HepG2 (cell line): ENCODE data around the gene SEPHS2. TPM values are rescaled to one million over a fixed set of nuclear protein-coding genes. Genes with fewer than 3 reads are reported as not detected.
A peak's percentile ranks its signal among the peaks of the same experiment; 100 is the strongest.

ENCODE experiments used
- ATAC-seq: fragments of 200-7000 bp; cut with Tn5 transposase; 3 replicates; pipeline ENCODE4 v1.9.1; 2020; ENCODE audit warnings: mild to moderate bottlenecking, moderate library complexity
- BruUV-seq: library from RNA; stranded (reverse); fragments of 400-500 nt; replicated peaks from 2 replicates; lab custom pipeline; 2021; lab: Mats Ljungman, UMichigan
- CTCF ChIA-PET: fragments of 300-600 bp; formaldehyde crosslinking; extraction: SDS; loops from one replicate; lab custom pipeline; 2021; ENCODE audit warnings: low total read pairs, inconsistent platforms, low intra/inter-chr PET ratio; lab: Yijun Ruan, JAX
- POLR2A ChIA-PET: fragments of 350-600 bp; sonication (Branson Sonifier 250); formaldehyde crosslinking; loops from one replicate; lab custom pipeline; 2020; ENCODE audit warnings: antibody characterized with exemption, inconsistent platforms; lab: Yijun Ruan, JAX
- DNase-seq: peaks from one replicate; pipeline ENCODE4 v3.0.0-alpha.2; 2015; ENCODE audit warnings: low spot score
- FAIRE-seq: peaks from 3 replicates; lab custom pipeline; 2011; peaks lifted over from hg19 to GRCh38; lab: Jason Lieb, UNC
- H2AFZ ChIP-seq: one replicate; pipeline ENCODE4 v1.6.1; 2011; ENCODE audit warnings: low read length, inconsistent platforms
- H3K27ac ChIP-seq: fragments of 300-600 bp; 3 replicates; pipeline ENCODE4 v1.8.0; 2011; ENCODE audit warnings: mixed run types, mild to moderate bottlenecking, mixed read lengths, low read length, inconsistent platforms; ENCODE audit not compliant: insufficient read depth; ENCODE audit errors: extremely low read length
- H3K27me3 ChIP-seq, 2 experiments: fragments of 200-600 bp in 1 of 2; 2 replicates in 1 of 2; 3 replicates in 1 of 2; pipeline versions ENCODE4 v1.6.0 to v1.8.0; 2011; ENCODE audit warnings: low read length in 2 of 2, mild to moderate bottlenecking in 2 of 2, moderate library complexity in 2 of 2, inconsistent platforms in 1 of 2; ENCODE audit not compliant: insufficient read depth in 2 of 2, control insufficient read depth in 1 of 2
- H3K36me3 ChIP-seq, 2 experiments: fragments of 200-600 bp in 1 of 2; replicated peaks in 1 of 2; 2 replicates in 1 of 2; 3 replicates in 1 of 2; pipeline versions ENCODE4 v1.5.1 to v1.8.0; 2011; ENCODE audit warnings: low read length in 2 of 2, inconsistent platforms in 1 of 2; ENCODE audit not compliant: insufficient read depth in 2 of 2, control insufficient read depth in 1 of 2
- H3K4me1 ChIP-seq: 2 replicates; pipeline ENCODE4 v1.5.1; 2012; ENCODE audit warnings: low read length, inconsistent platforms; ENCODE audit not compliant: insufficient read depth
- H3K4me2 ChIP-seq: 2 replicates; pipeline ENCODE4 v1.6.0; 2011; ENCODE audit warnings: low read depth, low read length, inconsistent platforms
- H3K4me3 ChIP-seq, 3 experiments: fragments of 200-600 bp in 1 of 3; sonication (generic), shearing (Covaris generic) in 1 of 3; replicated peaks in 1 of 3; 2 replicates each; pipeline ENCODE4 v1.5.1; 2011 to 2016; ENCODE audit warnings: low read length in 3 of 3, inconsistent platforms in 2 of 3, low read depth in 2 of 3, mild to moderate bottlenecking in 2 of 3, control low read depth in 1 of 3, mixed read lengths in 1 of 3; ENCODE audit not compliant: insufficient read depth in 1 of 3
- H3K79me2 ChIP-seq: one replicate; pipeline ENCODE4 v1.6.1; 2011; ENCODE audit warnings: low read length, inconsistent platforms; ENCODE audit not compliant: insufficient read depth
- H3K9ac ChIP-seq: 2 replicates; pipeline ENCODE4 v1.6.0; 2011; ENCODE audit warnings: mild to moderate bottlenecking, low read depth, low read length, inconsistent platforms; ENCODE audit not compliant: insufficient read depth
- H3K9me3 ChIP-seq: 2 replicates; pipeline ENCODE4 v1.5.1; 2012; ENCODE audit warnings: mild to moderate bottlenecking, low read length
- H4K20me1 ChIP-seq: 2 replicates; pipeline ENCODE4 v1.6.0; 2011; ENCODE audit warnings: inconsistent platforms, mild to moderate bottlenecking, low read length, moderate library complexity; ENCODE audit not compliant: insufficient read depth
- ATAD3A ChIP-seq: sonication (generic); formaldehyde crosslinking; IDR thresholded peaks from 2 replicates; pipeline ENCODE4 v1.4.0; 2020; ENCODE audit warnings: missing genetic modification reagents
- CCDC6 ChIP-seq: sonication (generic); formaldehyde crosslinking; IDR thresholded peaks from 2 replicates; pipeline ENCODE4 v1.8.1; 2022; ENCODE audit warnings: mild to moderate bottlenecking, missing genetic modification reagents, moderate library complexity
- FOSL1 ChIP-seq: sonication (generic); formaldehyde crosslinking; IDR thresholded peaks from 2 replicates; pipeline ENCODE4 v1.9.0; 2021; ENCODE audit warnings: missing genetic modification reagents, borderline replicate concordance
- FOXK1 ChIP-seq: sonication (generic); formaldehyde crosslinking; IDR thresholded peaks from 2 replicates; pipeline ENCODE4 v1.4.0; 2020; ENCODE audit warnings: low read depth, missing genetic modification reagents, borderline replicate concordance
- HDAC1 ChIP-seq: sonication (generic); formaldehyde crosslinking; IDR thresholded peaks from 2 replicates; pipeline ENCODE4 v1.5.1; 2020; ENCODE audit warnings: mild to moderate bottlenecking, missing genetic modification reagents
- HDAC2 ChIP-seq: sonication (generic); formaldehyde crosslinking; IDR thresholded peaks from 2 replicates; pipeline ENCODE4 v1.4.0; 2020; ENCODE audit warnings: missing genetic modification reagents
- HNF4G ChIP-seq, 2 experiments: sonication (generic) in 1 of 2; formaldehyde crosslinking in 1 of 2; IDR thresholded peaks; 2 replicates each; pipeline versions ENCODE4 v1.4.0 to v1.6.1; 2011 to 2020; ENCODE audit warnings: borderline replicate concordance in 2 of 2, low read depth in 2 of 2, mild to moderate bottlenecking in 2 of 2, low read length in 1 of 2, missing genetic modification reagents in 1 of 2, moderate library complexity in 1 of 2
- HNRNPUL1 ChIP-seq: fragments of 200-400 bp; formaldehyde crosslinking; IDR thresholded peaks from 2 replicates; pipeline ENCODE4 v1.6.1; 2017; ENCODE audit warnings: low read depth, mild to moderate bottlenecking, low read length, moderate library complexity
- MIXL1 ChIP-seq: IDR thresholded peaks from 2 replicates; pipeline ENCODE4 v1.6.1; 2016
- NR1H2 ChIP-seq: sonication (generic); formaldehyde crosslinking; IDR thresholded peaks from 2 replicates; pipeline ENCODE4 v1.8.1; 2022; ENCODE audit warnings: low read depth, missing genetic modification reagents, borderline replicate concordance
- SMYD3 ChIP-seq: sonication (generic); formaldehyde crosslinking; IDR thresholded peaks from 2 replicates; pipeline ENCODE4 v1.8.1; 2023; ENCODE audit warnings: mild to moderate bottlenecking, missing genetic modification reagents
- ZNF205 ChIP-seq: IDR thresholded peaks from 2 replicates; pipeline ENCODE4 v1.6.1; 2018; ENCODE audit warnings: missing biosample characterization, missing genetic modification reagents
- ZNF558 ChIP-seq: sonication (generic); formaldehyde crosslinking; IDR thresholded peaks from 2 replicates; pipeline ENCODE4 v1.9.0; 2022; ENCODE audit warnings: mild to moderate bottlenecking, missing genetic modification reagents, borderline replicate concordance
- whole genome bisulfite sequencing: methylation state at CpG from one replicate; pipeline ENCODE4 v1.1.6; 2017; ENCODE audit warnings: low lambda C conversion rate; 5-methylcytosine and 5-hydroxymethylcytosine counted together
- in situ Hi-C: cut with HindIII; loops from 2 replicates; pipeline ENCODE4 v1.10.0; 2017; ENCODE audit warnings: low pct_unique_long_range_greater_than_20kb; ENCODE audit not compliant: extremely low pct_ligation_motif_present
- intact Hi-C: fragments of 100-400 bp; cut with micrococcal nuclease; formaldehyde crosslinking; loops from one replicate; pipeline ENCODE4 v1.10.0; 2022; ENCODE audit not compliant: unreplicated experiment
- polyA plus RNA-seq, 8 experiments: library from polyadenylated mRNA; depleted of rRNA in 3 of 8; stranded (reverse) in 7 of 8; unstranded in 1 of 8; fragments of >200 nt; fragmentation: Illumina TruSeq in 4 of 8; extraction: Trizol in 4 of 8; gene quantifications; 2 replicates each; pipeline versions ENCODE4 v1.2.1 to v1.2.3, GENCODE V29; 2011 to 2016; ENCODE audit warnings: low read depth in 4 of 8, missing spikeins in 1 of 8, mixed read lengths in 1 of 8; ENCODE audit not compliant: insufficient read depth in 1 of 8
- total RNA-seq, 5 experiments: library from RNA; depleted of rRNA; stranded (reverse); fragments of >200 nt; fragmentation: Illumina TruSeq; extraction: Trizol; gene quantifications; 2 replicates each; pipeline ENCODE4 v1.2.3, GENCODE V29; 2016; ENCODE audit warnings: low read depth in 1 of 5
- TF ChIP-seq, protein P1 (sequence below): IDR thresholded peaks from 2 replicates; pipeline ENCODE4 v1.6.1; 2012; ENCODE audit warnings: low read depth, low read length, improper control_type of control experiment
- TF ChIP-seq, protein P2 (sequence below): sonication (generic); formaldehyde crosslinking; IDR thresholded peaks from 2 replicates; pipeline ENCODE4 v1.4.0; 2020; ENCODE audit warnings: missing genetic modification reagents; ENCODE audit errors: not compliant biosample characterization
- TF ChIP-seq, protein P3 (sequence below): sonication (generic); formaldehyde crosslinking; IDR thresholded peaks from 2 replicates; pipeline ENCODE4 v1.4.0; 2020; ENCODE audit warnings: missing genetic modification reagents, borderline replicate concordance
- TF ChIP-seq, protein P4 (sequence below): IDR thresholded peaks from 2 replicates; pipeline ENCODE4 v1.6.1; 2016; ENCODE audit warnings: mild to moderate bottlenecking, missing biosample characterization, missing genetic modification reagents

Gene SEPHS2
- total and polyA plus RNA-seq, 2 of the 13 experiments (the other 11 are each of a cell fraction or from before 2014, with no cell fraction given): 20.7 to 127 TPM

DNA sequence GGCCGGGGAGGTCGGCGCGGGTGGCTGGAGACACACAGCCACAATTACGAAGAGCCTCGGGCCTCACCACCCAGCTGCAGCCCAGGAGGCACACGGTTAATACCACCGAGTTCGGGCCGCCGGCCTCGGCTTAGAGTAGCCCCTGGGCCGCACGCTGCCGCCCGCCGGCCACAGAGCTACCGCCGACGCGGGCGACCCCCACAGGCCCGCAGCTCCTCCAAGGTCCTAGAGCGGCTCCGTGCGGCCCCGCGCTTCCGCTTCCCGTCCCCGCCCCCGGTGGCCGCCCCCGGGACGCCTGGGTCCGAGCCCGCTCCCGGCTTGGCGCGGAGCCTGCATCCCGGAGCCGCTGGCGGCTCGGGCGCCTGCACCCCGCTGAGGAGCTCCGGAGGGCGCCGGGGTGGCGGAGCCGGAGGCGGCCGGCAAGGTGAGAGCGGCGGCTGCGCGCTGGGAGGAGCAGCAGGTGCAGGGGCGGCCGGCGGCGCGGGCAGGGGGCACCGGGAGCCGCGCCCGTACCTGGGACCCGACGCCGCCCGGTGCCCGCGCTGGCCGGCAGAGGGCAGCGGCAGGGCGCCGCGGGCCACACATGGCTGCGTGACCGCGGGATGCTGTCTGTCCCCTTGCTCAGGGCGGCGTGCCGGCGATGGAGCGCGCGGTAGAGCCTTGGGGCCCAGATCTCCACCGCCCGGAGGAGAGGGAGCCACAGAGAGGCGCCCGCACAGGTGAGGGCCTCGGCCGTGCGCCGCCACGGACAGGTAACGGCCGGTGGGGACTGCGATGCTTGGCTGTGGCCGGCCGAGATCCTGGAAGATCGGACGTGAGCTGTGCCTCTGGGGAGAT, 50.3 kb downstream of the SEPHS2 start, which contains the start of gene ZNF48:
Gene ZNF48, plus strand, starts transcription at position 266 of the 837 bp plus-strand sequence. Its CDS starts 375 bp downstream, at position 641.
- in situ Hi-C loops (no loop called here), intact Hi-C loops (loop anchor here (1.0 kb wide), 4 partner anchors 14 to 40 kb away; partner anchors contain the start of gene CD2BP2)
- Histone ChIP-seq H3K4me3 (peak within 1 kb of the TSS; percentile 75 to 93 (median 75)), H3K79me2 (peaks cover 17% of the 10 kb centered on the region), H3K36me3 (peaks cover 3 to 17% of the 10 kb centered on the region in 2 experiments; a peak in 4 of 5 replicates), H2AFZ (peak within 1 kb of the TSS; percentile 9), H3K27ac (peak within 1 kb of the TSS; percentile 73), H3K4me2 (peak within 1 kb of the TSS; percentile 99), H4K20me1 (no peaks in the 10 kb centered on the region; the same call in 1 of the 2 replicates), H3K9me3 (no peaks in the 10 kb centered on the region), H3K9ac (peak within 1 kb of the TSS; percentile 83), H3K4me1 (peaks cover 36% of the 10 kb centered on the region), H3K27me3 (no peaks in the 10 kb centered on the region)
- DNase-seq: peak; percentile 89
- ChIA-PET CTCF (interaction anchor here (0.8 to 2.6 kb wide), 4 partner anchors 12 to 233 kb away, joined by 3 to 20 read pairs (median 4); partner anchors contain the start of genes DCTPP1 and ZNF771), POLR2A (interaction anchor here (1.0 to 3.3 kb wide), 15 partner anchors 9 to 263 kb away, joined by 3 to 70 read pairs (median 6); partner anchors contain the start of genes CD2BP2, DCTPP1, FBRS and SEPTIN1)
- no TSS peak for BruUV-seq
- 0% methylated on average over 43 of the region's 103 CpGs for WGBS
- FAIRE-seq: peak; percentile 46
- peak; percentile 94 for ATAC-seq
- peak; percentile 61; the same call in 1 of the 2 replicates for TF ChIP-seq FOXK1 (CRISPR knock-in tag)
- no peak for TF ChIP-seq SMYD3 (CRISPR knock-in tag)
- TF ChIP-seq, protein P1, sequence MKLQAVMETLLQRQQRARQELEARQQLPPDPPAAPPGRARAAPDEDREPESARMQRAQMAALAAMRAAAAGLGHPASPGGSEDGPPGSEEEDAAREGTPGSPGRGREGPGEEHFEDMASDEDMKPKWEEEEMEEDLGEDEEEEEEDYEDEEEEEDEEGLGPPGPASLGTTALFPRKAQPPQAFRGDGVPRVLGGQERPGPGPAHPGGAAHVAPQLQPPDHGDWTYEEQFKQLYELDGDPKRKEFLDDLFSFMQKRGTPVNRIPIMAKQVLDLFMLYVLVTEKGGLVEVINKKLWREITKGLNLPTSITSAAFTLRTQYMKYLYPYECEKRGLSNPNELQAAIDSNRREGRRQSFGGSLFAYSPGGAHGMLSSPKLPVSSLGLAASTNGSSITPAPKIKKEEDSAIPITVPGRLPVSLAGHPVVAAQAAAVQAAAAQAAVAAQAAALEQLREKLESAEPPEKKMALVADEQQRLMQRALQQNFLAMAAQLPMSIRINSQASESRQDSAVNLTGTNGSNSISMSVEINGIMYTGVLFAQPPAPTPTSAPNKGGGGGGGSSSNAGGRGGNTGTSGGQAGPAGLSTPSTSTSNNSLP: no peak; the same call in 1 of the 2 replicates
- TF ChIP-seq, protein P2, sequence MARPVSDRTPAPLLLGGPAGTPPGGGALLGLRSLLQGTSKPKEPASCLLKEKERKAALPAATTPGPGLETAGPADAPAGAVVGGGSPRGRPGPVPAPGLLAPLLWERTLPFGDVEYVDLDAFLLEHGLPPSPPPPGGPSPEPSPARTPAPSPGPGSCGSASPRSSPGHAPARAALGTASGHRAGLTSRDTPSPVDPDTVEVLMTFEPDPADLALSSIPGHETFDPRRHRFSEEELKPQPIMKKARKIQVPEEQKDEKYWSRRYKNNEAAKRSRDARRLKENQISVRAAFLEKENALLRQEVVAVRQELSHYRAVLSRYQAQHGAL (CRISPR knock-in tag): no peak
- TF ChIP-seq, protein P3, sequence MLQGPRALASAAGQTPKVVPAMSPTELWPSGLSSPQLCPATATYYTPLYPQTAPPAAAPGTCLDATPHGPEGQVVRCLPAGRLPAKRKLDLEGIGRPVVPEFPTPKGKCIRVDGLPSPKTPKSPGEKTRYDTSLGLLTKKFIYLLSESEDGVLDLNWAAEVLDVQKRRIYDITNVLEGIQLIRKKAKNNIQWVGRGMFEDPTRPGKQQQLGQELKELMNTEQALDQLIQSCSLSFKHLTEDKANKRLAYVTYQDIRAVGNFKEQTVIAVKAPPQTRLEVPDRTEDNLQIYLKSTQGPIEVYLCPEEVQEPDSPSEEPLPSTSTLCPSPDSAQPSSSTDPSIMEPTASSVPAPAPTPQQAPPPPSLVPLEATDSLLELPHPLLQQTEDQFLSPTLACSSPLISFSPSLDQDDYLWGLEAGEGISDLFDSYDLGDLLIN: no peak
- TF ChIP-seq HDAC1 (CRISPR knock-in tag): peak; percentile 86
- no peak for TF ChIP-seq ATAD3A (CRISPR knock-in tag)
- TF ChIP-seq CCDC6 (CRISPR knock-in tag): 0 out of 2 replicates have a peak, but pooled peaks have one; percentile 35
- no peak for TF ChIP-seq FOSL1 (CRISPR knock-in tag)
- TF ChIP-seq MIXL1: peak; percentile 41; the same call in 1 of the 2 replicates
- TF ChIP-seq HDAC2 (CRISPR knock-in tag): peak; percentile 46
- TF ChIP-seq NR1H2 (CRISPR knock-in tag): 0 out of 2 replicates have a peak, but pooled peaks have one; percentile 54
- TF ChIP-seq HNF4G (IDR thresholded peaks at IDR 0.05; ENCODE audit: borderline replicate concordance, low read depth, low read length): 0 out of 2 replicates have a peak, but pooled peaks have one; percentile 20
- TF ChIP-seq HNF4G (CRISPR knock-in tag; IDR thresholded peaks at IDR 0.05; ENCODE audit: borderline replicate concordance, low read depth): peak; percentile 59; the same call in 1 of the 2 replicates
- TF ChIP-seq ZNF205 (CRISPR knock-in tag): peak; percentile 49; the same call in 1 of the 2 replicates
- TF ChIP-seq, protein P4, sequence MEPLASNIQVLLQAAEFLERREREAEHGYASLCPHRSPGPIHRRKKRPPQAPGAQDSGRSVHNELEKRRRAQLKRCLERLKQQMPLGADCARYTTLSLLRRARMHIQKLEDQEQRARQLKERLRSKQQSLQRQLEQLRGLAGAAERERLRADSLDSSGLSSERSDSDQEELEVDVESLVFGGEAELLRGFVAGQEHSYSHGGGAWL (CRISPR knock-in tag): peak; percentile 92
- TF ChIP-seq HNRNPUL1: no peak
- peak; percentile 88 for TF ChIP-seq ZNF558
